Uterus (tissue), 2 donors: Measurements from ENCODE around the gene MEIS3.

Source experiments
- CTCF ChIP-seq, 4 experiments: fragments of 200-600 bp in 2 of 4; fragments of 450-650 bp in 2 of 4; sonication (generic) in 2 of 4; IDR thresholded peaks; one replicate each; pipeline ENCODE4 v1.5.1; 2016 to 2019; ENCODE audit warnings: antibody characterized with exemption in 4 of 4, mild to moderate bottlenecking in 2 of 4, moderate library complexity in 1 of 4
- POLR2A ChIP-seq, 2 donors: fragments of 450-650 bp; IDR thresholded peaks; one replicate each; pipeline ENCODE4 v1.6.1; 2016; ENCODE audit warnings: antibody characterized with exemption in 2 of 2, mild to moderate bottlenecking in 1 of 2, moderate library complexity in 1 of 2

GRCh38 chr19:47377801-47378200, 41.5 kb downstream of the MEIS3 start:
- TF ChIP-seq CTCF (IDR thresholded peaks at IDR 0.05) (no peak), POLR2A (IDR thresholded peaks at IDR 0.05) (no peak)
